Stimulated activated naive CD8-positive, alpha-beta T cell treated with anti-CD3 and anti-CD28 coated beads, Interleukin-15, Interleukin-2, amounts not matched to agents 100 ng/mL and 50 ng/mL, for 24 hours (primary cell): ENCODE results near the gene LRP1.

Experiments used
- H3K27ac Mint-ChIP-seq: one replicate; pipeline ENCODE4 v1.8.0; 2021; ENCODE audit warnings: mild to moderate bottlenecking, mixed read lengths
- H3K27me3 Mint-ChIP-seq: one replicate; pipeline ENCODE4 v1.8.0; 2021; ENCODE audit warnings: mixed read lengths
- H3K36me3 Mint-ChIP-seq: one replicate; pipeline ENCODE4 v1.8.0; 2021; ENCODE audit warnings: low read depth, mixed read lengths
- H3K4me1 Mint-ChIP-seq: one replicate; pipeline ENCODE4 v1.8.0; 2021; ENCODE audit warnings: low read depth, mixed read lengths
- H3K4me3 Mint-ChIP-seq: one replicate; pipeline ENCODE4 v1.8.0; 2021; ENCODE audit warnings: mild to moderate bottlenecking, mixed read lengths
- H3K9me3 Mint-ChIP-seq: one replicate; pipeline ENCODE4 v1.8.0; 2021; ENCODE audit warnings: mixed read lengths

The LRP1 gene

DNA sequence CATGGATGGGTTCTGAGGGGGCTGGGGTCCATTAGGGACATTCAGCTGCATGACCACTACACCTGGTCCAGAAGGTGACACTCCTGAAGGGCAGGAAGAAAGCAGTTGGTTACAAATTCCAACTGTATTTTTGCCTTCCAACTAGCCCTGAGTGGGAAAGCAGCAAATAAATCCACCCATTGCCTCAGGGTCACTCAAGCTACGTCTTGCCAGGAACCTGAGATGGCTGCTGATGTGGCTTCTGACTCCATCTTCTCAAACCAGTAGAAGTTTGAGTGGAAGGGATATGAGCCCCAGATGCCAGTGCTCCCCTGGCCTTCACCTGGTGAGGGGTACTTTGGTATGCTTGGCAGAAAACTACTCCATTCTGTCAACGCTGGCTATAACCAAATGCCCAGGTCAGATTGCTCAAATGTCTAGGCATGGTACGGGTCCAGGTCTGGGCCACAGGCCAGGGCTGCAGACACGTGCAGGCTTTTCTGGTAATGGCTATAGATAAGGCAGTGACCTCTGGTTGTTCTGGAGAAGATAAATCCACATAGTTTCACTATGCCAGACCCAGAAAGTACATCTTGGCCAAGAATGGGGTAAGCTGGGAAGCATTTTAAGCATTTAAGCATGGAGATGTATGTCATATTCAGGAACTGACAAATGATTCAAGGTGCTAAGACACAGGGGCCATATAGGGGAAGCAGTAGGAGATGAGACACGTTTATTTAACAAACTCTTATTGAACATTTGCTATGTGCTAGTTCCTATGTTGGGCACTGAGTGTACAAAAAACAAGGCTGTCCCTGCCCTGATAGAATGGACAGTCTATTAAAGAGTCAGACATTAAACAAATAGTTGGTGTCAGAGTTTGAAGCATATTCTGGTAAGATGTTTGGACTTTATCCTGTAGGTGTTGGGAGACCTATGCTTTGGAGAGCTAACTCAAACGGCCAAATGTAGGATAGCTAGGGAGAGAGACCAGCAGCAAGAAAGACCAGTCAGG lies 131.0 kb downstream of the LRP1 start:
- no peaks in the 10 kb centered on the region for H3K27me3 Mint-ChIP-seq
- H3K4me1 Mint-ChIP-seq = no peaks in the 10 kb centered on the region
- peaks cover 25% of the 10 kb centered on the region for H3K36me3 Mint-ChIP-seq
- no peak overlapping the region for H3K4me3 Mint-ChIP-seq
- no peak overlapping the region for H3K27ac Mint-ChIP-seq
- no peaks in the 10 kb centered on the region for H3K9me3 Mint-ChIP-seq

DNA sequence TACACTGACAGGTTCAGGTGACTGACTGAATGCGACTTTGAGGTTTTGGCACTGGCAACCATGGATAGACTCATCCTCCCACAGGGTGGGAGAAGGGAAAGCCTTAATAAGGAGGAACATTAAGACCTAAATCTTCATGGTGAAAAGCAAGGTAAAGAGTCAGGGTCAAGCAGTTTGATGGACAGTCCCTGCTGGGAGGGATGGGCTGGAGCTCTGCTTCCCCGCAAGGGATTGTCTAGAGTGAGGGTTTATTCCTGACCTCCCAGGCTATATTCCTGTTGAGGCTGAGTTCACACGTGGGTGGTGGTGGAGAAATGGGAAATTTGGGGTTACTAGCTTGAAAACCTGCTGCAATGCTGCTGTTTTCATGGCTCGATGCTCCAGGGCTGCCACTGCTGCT lies 132.1 kb downstream of the LRP1 start:
- no peaks in the 10 kb centered on the region for H3K4me1 Mint-ChIP-seq
- H3K27ac Mint-ChIP-seq = no peak overlapping the region
- H3K4me3 Mint-ChIP-seq = no peak overlapping the region
- H3K9me3 Mint-ChIP-seq = no peaks in the 10 kb centered on the region
- H3K27me3 Mint-ChIP-seq = no peaks in the 10 kb centered on the region
- peaks cover 26% of the 10 kb centered on the region for H3K36me3 Mint-ChIP-seq

DNA sequence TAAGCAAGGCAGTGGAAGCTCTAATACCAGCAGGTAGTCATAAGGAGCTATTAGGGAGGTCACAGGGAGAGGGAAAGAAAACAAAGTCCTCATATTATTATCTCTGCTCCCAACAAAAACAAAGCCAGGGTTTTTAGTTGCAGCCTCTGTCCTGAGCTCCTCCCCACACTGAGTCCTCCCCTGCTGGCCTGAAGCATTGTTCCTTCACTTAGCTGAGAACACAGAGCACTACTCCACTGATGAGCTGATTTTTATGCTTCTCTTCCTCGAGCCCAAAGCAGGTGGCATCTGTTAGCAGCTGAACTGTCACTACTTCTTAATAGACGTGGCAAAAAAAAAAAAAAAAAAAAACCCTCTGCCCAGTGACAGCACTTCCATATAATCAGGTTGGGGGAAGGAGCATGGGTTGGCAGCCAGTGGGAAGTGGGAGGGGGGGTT lies 133.2 kb downstream of the LRP1 start:
- no peak overlapping the region for H3K27ac Mint-ChIP-seq
- H3K9me3 Mint-ChIP-seq = no peaks in the 10 kb centered on the region
- peaks cover 18% of the 10 kb centered on the region for H3K36me3 Mint-ChIP-seq
- no peak overlapping the region for H3K4me3 Mint-ChIP-seq
- H3K27me3 Mint-ChIP-seq = no peaks in the 10 kb centered on the region
- no peaks in the 10 kb centered on the region for H3K4me1 Mint-ChIP-seq

DNA sequence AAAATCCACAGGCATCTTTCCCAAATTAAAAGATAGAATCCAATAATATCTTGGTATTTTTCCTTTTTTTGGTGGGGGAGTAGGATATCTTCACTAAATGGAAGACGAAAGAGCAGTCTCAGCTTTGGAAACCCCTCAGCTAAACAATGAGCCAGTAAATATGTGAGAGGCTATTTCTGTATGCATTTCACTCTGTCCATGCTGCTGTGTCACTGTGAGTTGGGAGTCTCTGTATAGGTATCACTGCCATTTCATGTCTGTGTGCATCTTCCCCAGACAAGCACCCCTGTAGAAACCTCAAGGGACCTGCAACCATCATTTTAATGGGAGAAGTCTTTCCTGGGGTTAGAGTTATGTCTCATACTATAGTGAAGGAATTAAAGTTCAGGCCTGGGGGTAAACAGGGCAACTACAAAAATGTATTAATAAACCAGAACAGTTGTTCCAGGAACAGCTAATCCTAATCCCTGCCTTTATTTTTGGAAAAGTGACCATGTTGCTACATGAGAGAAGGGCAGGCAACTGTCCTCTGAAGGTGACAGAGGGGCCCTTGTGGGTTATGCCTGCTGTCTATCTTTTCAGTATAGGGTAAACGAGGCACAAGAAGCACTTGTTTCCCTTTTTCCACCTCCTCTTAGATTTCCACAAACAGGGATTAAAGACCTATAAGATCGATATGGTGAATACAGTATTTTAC lies 134.0 kb downstream of the LRP1 start:
- Mint-ChIP-seq H3K4me1 (no peaks in the 10 kb centered on the region), H3K27me3 (no peaks in the 10 kb centered on the region), H3K36me3 (peaks cover 22% of the 10 kb centered on the region), H3K9me3 (no peaks in the 10 kb centered on the region), H3K4me3 (no peak overlapping the region), H3K27ac (no peak overlapping the region)
